HG03060 (cell line): Measurements from ENCODE around the gene SEBOX.

Experiments used
- ATAC-seq: cut with Tn5 transposase; IDR thresholded peaks from one replicate; pipeline ENCODE4 v1.9.1; 2021; ENCODE audit warnings: low read depth, moderate number of reproducible peaks; ENCODE audit not compliant: unreplicated experiment

SEBOX gene

DNA sequence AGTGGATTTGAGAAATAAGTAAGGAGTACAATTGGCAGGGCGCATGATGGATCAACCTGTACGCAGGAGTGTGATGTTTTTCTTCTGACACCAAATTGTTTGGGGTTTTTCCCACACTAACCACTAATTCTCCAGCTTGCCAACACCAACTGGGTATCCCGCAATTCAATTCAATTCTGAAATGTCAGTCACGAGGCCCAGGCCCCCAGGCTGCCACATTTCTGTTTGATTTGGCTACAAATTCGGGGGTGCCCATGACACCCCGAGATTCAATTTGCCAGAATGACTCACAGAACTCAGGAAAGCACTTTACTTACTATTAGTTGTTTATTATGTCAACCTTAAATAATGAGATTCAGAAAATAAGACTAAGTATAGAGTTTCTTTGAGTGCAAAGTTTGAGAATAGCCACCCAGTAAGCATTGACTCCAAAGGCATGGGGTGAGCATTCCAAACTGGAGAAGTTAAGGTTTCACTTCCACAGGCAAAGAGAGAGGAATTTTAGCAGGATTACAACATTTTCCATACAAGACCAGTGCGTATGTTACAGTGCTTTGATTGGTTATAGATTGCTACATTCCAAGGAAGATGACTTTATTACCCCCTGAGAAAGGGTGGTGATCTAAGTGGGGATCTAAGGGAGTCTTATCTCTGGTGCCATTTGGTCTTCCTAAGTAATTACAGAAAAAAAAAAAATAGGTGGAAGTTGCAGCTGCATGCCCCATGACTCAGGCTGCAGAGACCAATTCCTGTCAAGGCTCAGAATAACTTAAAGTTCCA, 29.5 kb upstream of the SEBOX start:
- no peak for ATAC-seq

DNA sequence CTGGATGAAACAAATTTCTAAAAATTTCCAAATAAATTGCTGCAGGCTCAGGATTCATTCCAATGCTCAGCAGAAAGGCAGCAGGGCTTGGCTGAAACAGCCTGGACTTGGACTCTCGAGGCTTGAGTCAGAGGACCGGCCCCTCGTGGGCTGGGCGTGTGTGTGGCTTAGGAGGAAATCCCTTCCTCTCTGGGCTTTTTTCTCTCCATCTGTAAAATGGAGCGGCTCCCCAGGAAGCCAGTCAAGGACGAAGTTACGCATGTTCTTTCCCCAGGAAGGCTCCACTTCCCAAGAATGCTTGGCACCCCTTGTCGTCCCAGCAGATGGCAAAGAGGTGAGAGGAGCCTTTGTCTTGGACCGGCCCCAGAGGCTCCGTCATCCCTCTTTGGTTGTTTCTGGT, 27.5 kb upstream of the SEBOX start:
- ATAC-seq = no peak

DNA sequence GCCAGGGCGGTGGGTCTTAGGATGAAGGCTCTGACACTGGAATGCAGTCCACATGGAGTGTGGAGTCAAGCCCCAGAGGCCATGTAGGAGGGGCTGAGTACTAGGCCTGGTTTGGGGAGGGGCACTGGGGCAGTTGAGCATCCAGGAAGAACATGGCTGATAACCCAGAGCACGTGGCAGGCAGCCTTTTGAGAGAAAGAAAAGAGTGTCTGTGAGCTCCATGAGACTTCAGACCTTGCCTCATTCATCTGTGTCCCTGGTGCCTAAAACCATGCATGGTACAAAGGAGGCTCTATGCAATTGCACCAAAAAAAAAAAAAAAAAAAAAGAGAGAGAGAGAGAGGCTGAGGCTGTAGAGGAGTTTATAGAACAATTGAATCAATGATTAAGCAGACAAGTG, 26.4 kb upstream of the SEBOX start:
- ATAC-seq = no peak

DNA sequence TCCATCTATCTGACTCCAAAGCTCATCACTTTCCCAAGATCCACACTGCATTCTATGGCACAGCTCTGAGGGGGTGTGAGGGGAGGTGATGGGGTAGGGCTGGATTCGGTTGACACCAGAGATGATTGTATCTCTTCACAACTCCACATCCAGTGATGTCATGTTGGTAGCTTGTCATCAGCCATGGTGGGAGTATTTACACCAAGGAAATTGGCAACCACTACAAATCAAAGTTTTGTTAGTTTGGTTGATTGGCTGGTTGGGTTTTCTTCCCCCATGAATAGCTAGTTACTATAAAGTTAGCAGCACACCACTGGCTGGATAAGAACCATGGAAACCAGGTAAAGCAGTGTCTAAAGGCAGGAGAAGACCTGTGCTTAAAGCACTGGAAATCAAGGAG, 26.0 kb upstream of the SEBOX start:
- no peak for ATAC-seq

DNA sequence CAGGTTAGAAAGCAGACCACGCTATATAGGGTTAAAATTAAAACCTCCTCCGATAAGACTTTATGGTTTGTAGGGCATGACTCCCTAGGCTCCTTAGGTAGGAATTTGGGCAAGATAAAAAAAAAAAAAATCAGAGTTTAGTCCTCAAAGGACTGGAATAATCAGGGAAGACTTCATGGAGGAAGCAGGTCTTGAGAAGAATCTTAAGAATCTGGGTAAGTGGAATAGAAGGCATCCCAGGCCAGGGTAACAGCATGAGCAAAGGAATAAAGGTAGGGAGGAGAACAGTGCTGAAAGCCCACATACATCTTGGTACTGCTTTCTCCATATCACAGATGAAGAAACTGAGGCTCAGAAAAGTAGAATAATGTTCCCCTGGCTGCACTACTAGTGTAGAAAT, 25.6 kb upstream of the SEBOX start:
- ATAC-seq = no peak

DNA sequence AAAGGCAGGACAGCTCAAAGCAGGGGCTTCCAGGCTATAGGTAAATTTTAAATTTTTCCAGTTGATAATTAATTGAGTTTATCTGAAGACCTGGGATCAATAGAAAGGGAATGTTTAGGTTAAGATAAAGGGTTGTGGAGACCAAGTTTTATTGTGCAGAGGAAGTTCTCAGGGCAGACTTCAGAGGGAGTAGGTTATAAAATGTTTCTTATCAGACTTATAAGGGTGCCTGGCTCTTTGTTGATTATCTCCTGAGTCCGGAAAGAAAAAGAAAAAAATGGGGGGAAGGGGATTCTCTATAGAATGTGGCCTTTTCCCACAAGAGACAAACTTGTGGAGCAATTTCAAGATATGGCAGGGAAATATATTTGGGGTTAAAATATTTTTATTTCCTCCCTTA, 25.1 kb upstream of the SEBOX start:
- no peak for ATAC-seq

DNA sequence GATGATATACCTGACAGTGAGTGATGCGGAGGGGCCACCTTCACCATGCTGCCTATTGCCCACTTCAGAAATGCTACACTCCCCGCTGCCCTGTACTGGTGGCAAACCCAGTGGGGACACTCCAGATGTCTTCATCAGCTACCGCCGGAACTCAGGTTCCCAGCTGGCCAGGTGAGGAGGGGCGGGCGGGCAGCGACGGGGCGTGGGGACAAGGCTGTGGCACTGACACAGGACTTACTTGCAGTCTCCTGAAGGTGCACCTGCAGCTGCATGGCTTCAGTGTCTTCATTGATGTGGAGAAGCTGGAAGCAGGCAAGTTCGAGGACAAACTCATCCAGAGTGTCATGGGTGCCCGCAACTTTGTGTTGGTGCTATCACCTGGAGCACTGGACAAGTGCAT, 23.1 kb upstream of the SEBOX start:
- no peak for ATAC-seq

DNA sequence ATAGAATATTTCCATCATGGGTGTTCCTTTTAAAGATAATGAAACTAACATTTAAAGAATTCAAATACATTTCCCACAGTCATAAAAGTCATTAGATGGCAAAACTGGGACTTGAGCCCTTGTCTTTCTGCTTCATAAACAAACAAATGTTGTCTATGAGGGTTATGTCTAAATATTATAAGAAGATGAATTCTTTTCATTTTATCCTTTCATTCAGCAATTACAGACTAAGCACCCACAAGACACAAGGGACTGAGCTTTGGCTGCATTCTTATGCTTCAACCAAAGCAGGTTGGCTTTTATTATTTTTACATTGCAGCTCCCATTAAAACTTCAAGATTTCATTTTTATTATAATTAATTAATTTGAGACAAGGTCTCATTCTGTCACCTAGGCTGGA, 21.4 kb upstream of the SEBOX start:
- no peak for ATAC-seq

DNA sequence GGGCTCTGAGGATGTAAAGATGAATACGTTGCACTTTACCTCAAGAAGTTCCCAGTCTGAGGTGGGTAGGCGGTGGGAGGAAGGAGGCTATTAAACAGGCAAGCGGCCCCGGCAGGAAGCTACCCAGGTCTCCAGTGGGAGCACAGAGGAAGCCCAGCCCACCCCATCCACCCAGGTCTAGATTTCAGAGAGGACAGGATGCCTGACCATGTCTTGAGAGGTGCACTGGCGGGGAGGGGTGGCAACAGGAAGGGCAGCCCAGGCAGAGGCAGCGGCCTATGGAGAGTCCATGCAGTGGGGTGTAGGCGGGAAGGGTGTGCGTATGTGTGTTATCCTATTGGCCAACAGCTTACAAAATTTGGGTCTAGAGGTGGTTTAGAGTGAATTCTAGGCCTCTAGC, 20.4 kb upstream of the SEBOX start:
- no peak for ATAC-seq

DNA sequence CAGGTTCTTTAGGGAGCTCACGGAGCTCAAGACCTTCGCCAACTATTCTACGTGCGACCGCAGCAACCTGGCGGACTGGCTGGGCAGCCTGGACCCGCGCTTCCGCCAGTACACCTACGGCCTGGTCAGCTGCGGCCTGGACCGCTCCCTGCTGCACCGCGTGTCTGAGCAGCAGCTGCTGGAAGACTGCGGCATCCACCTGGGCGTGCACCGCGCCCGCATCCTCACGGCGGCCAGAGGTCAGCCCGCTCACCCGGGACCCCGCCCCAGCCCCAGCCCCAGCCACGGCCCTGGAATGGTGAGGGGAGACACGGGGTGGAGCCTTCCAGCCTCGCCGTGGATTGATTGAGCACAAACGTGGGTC, 20.0 kb upstream of the SEBOX start:
- no peak for ATAC-seq

DNA sequence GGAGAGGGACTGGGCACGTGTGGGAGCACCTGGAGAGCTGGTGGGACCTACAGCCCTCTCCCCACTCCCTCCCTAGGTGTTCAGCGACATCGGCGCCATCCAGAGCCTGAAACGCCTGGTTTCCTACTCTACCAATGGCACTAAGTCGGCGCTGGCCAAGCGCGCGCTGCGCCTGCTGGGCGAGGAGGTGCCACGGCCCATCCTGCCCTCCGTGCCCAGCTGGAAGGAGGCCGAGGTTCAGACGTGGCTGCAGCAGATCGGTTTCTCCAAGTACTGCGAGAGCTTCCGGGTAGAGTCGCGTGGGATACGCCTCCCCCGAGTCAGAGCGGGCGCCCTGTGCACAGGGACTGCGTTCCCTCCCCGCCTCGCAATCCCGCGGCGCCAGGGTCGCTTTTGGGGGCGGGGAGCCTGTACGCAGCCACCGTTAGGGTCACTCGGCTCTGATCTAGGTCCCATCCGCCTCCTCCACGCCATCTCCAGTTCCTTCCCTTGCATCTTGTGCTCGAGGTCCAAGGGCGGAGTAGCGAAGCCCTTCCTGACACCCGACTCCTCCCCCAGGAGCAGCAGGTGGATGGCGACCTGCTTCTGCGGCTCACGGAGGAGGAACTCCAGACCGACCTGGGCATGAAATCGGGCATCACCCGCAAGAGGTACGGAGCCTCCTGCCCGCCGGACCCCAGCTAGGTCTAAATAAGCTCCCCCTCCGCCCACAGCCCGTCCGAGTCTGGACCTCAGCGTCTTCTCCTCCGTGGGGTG, 19.5 kb upstream of the SEBOX start:
- no peak for ATAC-seq

DNA sequence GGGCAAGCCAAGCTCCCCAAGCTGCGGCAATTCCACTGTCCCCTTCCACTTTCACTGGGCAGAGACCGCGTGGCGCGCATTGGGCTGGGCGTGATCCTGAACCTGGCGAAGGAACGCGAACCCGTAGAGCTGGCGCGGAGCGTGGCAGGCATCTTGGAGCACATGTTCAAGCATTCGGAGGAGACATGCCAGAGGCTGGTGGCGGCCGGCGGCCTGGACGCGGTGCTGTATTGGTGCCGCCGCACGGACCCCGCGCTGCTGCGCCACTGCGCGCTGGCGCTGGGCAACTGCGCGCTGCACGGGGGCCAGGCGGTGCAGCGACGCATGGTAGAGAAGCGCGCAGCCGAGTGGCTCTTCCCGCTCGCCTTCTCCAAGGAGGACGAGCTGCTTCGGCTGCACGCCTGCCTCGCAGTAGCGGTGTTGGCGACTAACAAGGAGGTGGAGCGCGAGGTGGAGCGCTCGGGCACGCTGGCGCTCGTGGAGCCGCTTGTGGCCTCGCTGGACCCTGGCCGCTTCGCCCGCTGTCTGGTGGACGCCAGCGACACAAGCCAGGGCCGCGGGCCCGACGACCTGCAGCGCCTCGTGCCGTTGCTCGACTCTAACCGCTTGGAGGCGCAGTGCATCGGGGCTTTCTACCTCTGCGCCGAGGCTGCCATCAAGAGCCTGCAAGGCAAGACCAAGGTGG, 16.3 kb upstream of the SEBOX start:
- no peak for ATAC-seq

DNA sequence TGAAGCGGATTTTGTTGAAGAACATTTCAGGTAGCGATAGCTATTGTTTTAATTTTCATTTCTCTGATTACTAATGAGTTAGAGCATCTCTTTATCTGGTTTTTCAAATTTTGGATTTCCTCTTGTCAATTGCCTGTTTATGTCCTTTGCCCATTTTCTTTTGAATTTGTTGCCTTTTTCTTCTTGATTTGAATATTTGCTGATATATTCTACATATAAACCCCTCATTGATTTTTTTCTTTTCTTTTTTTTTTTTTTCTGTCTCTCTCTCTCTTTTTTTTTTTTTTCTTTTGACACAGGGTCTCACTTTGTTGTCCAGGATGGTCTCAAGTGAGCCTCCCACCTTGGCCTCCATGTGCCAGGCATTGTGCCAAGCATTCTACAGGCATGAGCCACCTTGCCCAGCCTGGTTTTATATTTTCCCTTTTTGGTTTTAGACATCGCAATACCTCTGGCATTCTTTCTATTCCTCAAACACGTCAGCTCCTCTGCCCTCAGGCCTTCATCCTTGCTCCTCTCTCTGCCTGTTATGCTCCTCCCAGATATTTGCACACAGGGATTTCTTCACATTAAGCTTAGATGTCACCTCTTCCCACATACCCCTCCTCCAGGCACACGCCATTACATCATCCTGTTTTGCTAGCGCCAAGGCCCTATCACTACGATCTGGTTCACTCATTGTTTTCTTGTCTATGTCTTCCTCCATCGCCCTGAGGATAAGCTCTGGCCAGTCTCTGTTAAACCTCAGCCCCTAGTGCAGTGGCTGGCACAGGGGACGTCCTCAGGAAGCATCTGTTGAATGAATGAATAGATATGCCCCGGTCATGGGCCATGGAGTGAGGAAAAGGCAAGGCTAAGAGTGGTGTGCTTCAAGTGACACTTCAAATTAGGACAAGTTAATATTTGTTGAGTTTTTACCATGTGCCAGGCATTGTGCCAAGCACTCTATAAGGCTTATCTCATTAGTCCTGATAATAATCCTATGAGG, 15.1 kb upstream of the SEBOX start:
- no peak for ATAC-seq

DNA sequence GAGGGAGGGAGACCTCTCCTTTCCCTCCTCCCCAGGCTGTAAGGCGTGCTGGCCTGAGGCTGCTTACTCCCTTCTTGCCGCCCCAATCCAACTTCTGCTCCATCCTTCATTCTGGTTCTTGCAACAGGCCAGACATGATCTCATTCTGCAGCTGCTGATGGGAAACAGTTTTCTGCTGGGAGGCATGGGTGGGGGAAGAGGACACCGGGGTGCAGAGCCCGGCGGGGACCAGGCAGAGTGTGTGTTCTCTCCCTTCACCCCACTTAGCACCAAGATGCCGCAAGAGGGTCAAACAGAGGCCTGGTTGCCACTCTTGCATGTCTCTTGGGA, 7.9 kb upstream of the SEBOX start:
- ATAC-seq = no peak

DNA sequence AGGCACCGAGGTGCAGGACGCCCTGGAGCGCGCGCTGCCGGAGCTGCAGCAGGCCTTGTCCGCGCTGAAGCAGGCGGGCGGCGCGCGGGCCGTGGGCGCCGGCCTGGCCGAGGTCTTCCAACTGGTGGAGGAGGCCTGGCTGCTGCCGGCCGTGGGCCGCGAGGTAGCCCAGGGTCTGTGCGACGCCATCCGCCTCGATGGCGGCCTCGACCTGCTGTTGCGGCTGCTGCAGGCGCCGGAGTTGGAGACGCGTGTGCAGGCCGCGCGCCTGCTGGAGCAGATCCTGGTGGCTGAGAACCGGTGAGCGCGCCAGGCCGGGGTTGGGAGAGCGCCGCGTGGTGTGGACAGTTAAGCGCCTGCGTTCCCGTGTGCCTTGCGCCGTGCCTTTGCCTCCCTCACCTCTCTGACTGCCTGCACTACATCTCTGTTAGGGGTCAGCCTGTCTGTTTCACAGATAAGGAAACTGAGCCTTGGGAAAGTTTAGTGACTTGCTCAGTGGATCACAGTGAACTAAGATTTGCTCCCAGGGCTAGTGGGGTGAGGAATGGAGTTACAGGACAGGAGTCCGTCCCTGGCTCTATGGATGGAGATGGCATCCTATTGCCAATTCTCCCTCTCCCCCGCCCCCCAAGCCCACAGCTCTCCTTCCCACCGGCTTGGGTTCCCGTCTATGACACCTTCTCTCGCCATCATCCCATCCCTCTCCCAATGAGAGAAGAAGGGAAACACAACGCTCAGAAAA, 7.4 kb upstream of the SEBOX start:
- no peak for ATAC-seq

DNA sequence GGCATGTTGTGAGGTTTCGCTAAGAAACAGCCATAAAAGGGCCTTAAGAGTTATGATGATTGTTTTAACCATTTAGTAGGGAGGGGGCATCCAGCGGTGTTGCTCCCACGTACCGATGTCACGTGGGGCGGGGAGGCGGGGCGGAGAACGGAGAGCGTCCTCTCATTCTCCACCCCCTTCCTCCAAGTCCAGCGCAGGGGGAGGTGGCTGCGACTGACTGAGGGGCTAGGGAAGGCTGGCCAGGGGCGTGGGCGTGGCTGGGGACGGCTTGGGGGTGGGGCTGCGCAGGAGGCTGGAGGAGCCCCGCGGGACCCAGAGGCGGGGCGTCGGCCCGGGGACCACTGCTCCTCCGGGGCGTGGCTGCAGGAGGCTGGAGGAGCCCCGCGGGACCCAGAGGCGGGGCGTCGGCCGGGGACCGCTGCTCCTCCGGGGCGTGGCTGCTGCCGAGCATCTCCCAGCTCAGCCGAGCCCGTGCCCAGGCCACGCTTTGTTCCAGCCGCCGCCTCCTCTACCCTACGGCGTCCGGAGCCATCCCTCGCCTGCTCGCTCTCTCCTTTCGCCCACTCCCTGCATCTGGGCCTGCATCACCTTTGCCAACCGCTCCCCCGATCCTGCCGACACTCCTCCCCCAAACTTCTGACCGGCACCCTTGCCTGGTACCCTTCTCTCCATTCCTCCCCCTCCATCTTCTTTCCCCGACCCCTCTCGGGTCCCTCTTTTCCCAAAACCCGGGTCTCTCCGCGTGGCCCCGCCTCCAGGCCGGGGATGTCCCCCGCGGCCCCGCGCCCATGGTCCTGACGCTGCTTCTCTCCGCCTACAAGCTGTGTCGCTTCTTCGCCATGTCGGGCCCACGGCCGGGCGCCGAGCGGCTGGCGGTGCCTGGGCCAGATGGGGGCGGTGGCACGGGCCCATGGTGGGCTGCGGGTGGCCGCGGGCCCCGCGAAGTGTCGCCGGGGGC, 6.5 kb upstream of the SEBOX start, which contains the start of gene SARM1:
Gene SARM1, plus strand, starts transcription at position 450 of the 958 bp plus-strand sequence. Its CDS starts 339 bp downstream, at position 789.
- no peak for ATAC-seq

DNA sequence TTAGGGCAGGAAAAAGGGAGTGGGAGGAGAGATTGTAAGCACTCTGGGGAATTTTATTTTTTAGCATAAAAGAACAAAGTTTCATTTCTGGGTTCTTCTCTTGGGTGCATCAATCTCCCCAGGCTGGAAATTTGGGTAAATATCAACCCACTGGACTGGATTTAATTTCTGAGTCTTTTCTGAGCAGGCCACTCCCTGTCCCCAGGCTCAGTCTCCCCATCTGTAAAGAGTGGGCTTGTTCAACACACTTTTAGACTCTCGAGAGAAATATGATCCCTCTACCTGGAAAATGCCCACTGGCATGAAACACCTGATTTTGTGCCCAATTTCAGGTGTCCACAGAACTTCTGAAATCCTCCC, 5.7 kb upstream of the SEBOX start:
- ATAC-seq = no peak

DNA sequence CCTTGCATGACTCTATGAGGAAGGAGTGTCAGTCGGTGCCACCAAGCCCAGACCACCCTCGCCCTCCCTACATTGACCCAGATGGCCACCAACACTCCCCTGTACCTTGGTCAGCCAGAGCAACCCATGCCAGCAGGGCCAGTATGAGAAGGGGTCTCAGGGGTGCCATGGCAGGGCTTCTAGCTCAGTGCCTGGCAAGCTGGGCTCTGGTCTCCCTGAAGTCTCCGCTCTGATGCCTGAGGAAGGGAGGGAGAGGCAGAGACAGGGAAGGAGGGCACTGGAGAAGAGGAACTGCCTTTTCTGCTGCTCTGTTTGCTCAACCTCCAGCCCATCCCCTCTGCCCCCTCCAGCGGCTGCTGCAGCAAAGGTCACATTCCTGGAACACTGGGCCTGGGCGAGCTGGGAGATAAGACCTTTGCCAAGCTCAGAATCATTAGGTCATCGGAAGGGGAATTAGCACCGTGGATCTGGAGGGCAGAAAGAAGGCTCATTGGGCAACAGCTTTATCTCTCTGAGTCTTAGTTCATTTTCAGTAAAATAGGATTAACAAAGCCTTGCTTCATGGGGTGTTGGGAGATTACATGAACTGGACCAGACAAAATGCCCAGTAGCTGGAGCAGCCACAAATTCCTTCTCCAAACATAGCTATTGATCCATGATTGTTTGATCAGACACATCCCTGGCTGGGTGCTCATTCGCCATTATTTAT, 5.2 kb upstream of the SEBOX start, which contains the start of gene VTN:
Gene VTN, minus strand, starts transcription at position 273 of the 709 bp plus-strand sequence. Its CDS starts 104 bp downstream, at position 169.
- no peak for ATAC-seq
